ENCODE measurements around the gene KLHL33. TPM values are rescaled to one million over a fixed set of nuclear protein-coding genes. Genes with fewer than 3 reads are reported as not detected.
"Not testable (repeated sequence)": the region's sequence is repeated elsewhere in the genome, so short reads cannot be mapped to it uniquely, and the experiment has no call there.

KLHL33 gene
- total RNA-seq, 2 donors from 2014 or later: 0.04 to 0.11 TPM

DNA sequence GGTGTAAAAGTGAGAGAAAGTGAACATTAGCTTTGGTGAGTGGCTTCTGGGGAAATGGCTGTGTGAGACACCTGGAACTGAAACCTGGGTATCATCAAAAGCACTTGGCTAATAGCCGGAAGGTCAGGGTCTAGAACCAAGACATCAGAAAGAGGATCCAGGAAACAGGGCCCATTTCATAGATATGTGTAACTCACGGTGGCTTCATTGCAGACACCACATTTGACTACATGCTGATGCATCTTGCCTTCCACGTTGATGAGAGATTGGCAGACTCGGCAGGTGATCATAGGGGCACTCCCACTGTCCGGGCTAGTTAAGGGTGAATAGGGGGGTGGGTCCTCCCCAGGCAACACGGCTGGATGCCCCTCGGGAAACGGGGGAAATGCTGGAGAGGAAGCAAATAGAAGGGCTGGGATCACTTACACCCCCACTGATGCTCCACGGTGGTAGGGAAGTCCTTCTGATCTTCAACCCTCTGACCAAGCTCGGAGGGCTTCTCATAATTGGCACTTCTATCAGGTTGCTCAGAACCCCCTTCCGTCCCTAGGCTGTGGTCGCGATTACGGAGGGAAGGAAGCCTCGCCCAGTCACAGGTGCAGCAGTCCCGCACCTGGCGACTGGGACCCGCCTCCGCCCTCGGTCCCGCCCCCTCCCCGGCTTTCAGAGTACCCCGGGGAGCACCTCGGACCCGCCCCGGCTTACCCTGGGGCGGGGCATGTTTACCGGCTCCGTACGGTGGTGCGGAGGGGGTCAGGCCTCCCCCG, 24.7 kb upstream of the KLHL33 start:
- Mint-ChIP-seq H3K4me1 (peaks cover 18% of the 10 kb centered on the region), H3K27me3 (no peaks in the 10 kb centered on the region), H3K4me3 (peak overlapping the region; percentile 70), H3K27ac (peak overlapping the region; percentile 86), H3K9me3 (no peaks in the 10 kb centered on the region), H3K36me3 (ENCODE audit: low read depth) (peaks cover 7% of the 10 kb centered on the region)
- no peak for ATAC-seq (replicated peaks)

DNA sequence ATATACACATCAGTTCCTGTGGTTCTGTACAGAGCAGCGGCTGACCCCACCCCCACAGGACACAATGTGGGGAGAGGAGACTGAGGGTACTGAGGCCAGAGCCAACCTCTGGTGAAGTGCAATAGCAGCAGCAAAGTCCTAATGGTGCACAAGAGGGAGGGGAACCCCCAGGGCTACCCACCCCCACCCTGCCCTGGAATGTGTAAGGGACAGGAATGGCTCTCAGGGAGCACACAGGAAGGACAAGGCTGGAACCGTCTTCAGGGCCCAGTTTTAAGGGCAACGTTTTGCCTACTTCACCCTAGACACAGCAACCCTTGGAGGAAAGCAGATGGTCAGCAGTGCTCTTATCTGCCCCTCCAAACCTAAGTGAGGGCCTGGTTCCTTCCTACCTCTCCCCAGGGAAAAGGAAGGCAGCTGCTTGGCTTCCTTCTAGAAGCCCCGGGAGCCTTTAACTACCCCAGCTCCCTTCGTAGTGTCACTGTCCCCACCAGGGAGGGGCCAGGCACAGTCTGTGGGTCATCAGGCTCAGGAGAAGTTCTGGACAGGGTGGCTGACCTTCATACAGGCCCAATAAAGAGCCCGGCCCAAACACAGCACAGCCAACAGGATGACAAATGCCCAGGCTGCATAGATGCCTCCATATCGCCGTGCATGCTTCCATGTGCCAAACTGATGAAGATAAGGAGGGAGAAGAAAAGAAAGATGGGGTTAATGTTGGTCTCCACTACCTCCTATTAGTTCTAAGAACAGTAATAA, 22.2 kb upstream of the KLHL33 start:
- Mint-ChIP-seq H3K4me1 (peaks cover 18% of the 10 kb centered on the region), H3K27ac (peak overlapping the region; percentile 7)

DNA sequence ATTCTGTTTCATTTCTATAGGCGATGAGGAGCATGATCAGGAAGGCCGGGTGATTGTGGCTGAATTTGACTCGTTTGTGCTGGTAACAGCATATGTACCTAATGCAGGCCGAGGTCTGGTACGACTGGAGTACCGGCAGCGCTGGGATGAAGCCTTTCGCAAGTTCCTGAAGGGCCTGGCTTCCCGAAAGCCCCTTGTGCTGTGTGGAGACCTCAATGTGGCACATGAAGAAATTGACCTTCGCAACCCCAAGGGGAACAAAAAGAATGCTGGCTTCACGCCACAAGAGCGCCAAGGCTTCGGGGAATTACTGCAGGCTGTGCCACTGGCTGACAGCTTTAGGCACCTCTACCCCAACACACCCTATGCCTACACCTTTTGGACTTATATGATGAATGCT, 21.0 kb upstream of the KLHL33 start:
- Mint-ChIP-seq H3K36me3 (ENCODE audit: low read depth) (peaks cover 7% of the 10 kb centered on the region), H3K4me3 (no peak overlapping the region), H3K4me1 (peaks cover 18% of the 10 kb centered on the region), H3K9me3 (no peaks in the 10 kb centered on the region), H3K27ac (peak overlapping the region; percentile 7), H3K27me3 (no peaks in the 10 kb centered on the region)
- ATAC-seq (replicated peaks): no peak

More for the DNA sequence above, 22.2 kb upstream of the KLHL33 start:
- H3K36me3 Mint-ChIP-seq (ENCODE audit: low read depth): peaks cover 7% of the 10 kb centered on the region
- H3K9me3 Mint-ChIP-seq: no peaks in the 10 kb centered on the region
- H3K4me3 Mint-ChIP-seq: no peak overlapping the region
- no peaks in the 10 kb centered on the region for H3K27me3 Mint-ChIP-seq
- ATAC-seq (replicated peaks): no peak

GRCh38 chr14:20455355-20456300, 19.7 kb upstream of the KLHL33 start:
- no peaks in the 10 kb centered on the region for H3K9me3 Mint-ChIP-seq
- H3K27ac Mint-ChIP-seq: no peak overlapping the region
- ATAC-seq (replicated peaks): peak; percentile 67
- no peaks in the 10 kb centered on the region for H3K27me3 Mint-ChIP-seq
- no peak overlapping the region for H3K4me3 Mint-ChIP-seq
- H3K36me3 Mint-ChIP-seq (ENCODE audit: low read depth): no peaks in the 10 kb centered on the region
- H3K4me1 Mint-ChIP-seq: peaks cover 18% of the 10 kb centered on the region

DNA sequence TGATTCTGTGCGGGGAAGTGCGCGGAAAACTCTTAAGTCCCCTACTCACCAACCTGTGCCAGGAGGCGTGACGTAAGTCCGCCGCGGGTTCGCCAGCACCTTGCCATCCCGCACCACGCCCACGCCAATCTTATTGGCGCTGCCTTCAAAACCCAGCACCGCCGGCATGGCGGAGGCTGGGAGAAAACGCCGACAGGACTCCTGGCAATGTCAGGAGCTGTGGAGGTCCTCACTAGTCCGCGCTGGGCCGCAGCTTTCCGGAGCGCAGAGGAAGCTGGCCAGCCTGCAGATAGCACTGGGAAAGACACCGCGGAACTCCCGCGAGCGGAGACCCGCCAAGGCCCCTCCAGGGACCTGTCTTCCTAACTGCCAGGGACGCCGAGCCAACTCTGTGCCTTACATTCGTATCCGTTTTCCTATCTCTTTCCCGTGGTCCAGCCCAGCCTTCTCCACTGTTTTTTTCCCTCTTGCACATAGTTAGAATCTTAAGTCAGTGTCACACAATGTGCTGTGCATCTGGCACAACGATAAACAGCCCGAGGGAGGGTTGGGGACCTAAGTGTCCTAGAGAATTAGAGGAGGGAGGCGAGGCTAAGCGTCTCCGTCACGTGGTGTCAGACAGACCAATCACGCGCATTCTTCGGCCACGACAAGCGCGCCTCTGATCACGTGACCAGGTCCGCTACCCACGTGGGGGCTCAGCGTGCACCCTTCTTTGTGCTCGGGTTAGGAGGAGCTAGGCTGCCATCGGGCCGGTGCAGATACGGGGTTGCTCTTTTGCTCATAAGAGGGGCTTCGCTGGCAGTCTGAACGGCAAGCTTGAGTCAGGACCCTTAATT, 18.8 kb upstream of the KLHL33 start, which contains the start of the genes APEX1 and OSGEP:
Gene APEX1 (plus strand): TSS at position 711 of the 839 bp plus-strand sequence. CDS start 420 bp downstream, outside the sequence.
Gene OSGEP (minus strand): TSS at position 297 of the 839 bp plus-strand sequence. CDS start 129 bp downstream, at position 168.
- no peak within 1 kb of the TSS for H3K27ac Mint-ChIP-seq
- no peak within 1 kb of the TSS for H3K4me3 Mint-ChIP-seq
- H3K27me3 Mint-ChIP-seq: no peaks in the 10 kb centered on the region
- no peaks in the 10 kb centered on the region for H3K9me3 Mint-ChIP-seq
- peaks cover 9% of the 10 kb centered on the region for H3K4me1 Mint-ChIP-seq
- peak; percentile 89 for ATAC-seq (replicated peaks)
- H3K36me3 Mint-ChIP-seq (ENCODE audit: low read depth): no peaks in the 10 kb centered on the region

DNA sequence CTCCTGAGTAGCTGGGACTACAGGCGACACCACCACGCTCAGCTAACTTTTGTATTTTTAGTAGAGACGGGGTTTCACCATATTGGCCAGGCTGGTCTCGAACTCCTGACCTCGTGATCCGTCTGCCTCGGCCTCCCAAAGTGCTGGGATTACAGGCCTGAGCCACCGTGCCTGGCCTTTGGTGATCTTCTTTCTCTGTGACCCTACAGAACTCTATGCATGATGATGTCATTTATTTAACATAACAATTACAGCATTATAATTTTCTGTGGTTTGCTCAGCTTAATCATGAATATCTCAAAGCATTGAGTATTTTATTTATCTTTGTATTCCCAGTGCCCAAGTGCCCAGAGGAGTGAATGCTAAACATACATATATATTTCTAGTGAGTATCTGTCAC, 16.9 kb upstream of the KLHL33 start:
- ATAC-seq (replicated peaks); H3K9me3 Mint-ChIP-seq; H3K27me3 Mint-ChIP-seq; H3K4me1 Mint-ChIP-seq; H3K27ac Mint-ChIP-seq; H3K36me3 Mint-ChIP-seq (ENCODE audit: low read depth): not testable (repeated sequence)
- peak overlapping the region; percentile 34 for H3K4me3 Mint-ChIP-seq

DNA sequence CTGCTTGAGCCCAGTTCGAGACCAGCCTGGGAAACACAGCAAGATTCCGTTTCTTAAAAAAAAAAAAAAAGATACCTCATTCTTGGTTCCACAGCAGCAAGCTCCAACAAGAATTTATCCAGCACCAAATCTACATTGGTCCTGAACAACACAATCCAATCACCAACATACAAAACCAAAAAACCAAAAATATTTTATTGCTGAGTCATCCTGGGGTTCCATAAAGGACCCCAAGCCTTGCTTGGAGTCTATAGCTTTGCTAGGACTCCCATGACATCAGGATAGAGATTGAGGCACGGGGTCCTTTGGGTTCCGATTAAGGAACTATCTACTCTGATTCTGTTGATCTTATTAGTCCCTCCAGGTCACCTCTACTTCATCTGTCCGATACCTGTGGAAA, 10.9 kb upstream of the KLHL33 start:
- no peak overlapping the region for H3K4me3 Mint-ChIP-seq
- H3K9me3 Mint-ChIP-seq: no peaks in the 10 kb centered on the region
- H3K36me3 Mint-ChIP-seq (ENCODE audit: low read depth): no peaks in the 10 kb centered on the region
- H3K27me3 Mint-ChIP-seq: no peaks in the 10 kb centered on the region
- H3K4me1 Mint-ChIP-seq: no peaks in the 10 kb centered on the region
- ATAC-seq (replicated peaks): no peak
- H3K27ac Mint-ChIP-seq: peak overlapping the region; percentile 6

DNA sequence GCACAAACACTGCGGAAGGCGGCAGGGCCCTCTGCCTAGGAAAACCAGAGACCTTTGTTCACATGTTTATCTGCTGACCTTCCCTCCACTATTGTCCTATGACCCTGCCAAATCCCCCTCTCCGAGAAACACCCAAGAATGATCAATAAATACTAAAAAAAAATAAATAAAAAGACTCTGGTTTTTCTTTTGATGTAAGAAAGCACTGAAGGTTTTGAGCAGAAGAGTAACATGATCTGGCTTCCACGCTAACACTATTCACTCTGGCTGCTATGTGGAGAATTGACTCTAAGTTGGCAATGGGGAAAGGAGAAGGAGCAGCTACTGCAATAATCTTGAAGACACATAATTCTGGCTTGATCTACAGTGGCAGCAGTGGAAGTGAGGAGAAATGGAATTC, 7.7 kb upstream of the KLHL33 start:
- H3K4me1 Mint-ChIP-seq: peaks cover 18% of the 10 kb centered on the region
- not testable (repeated sequence) for H3K27ac Mint-ChIP-seq; H3K4me3 Mint-ChIP-seq; H3K9me3 Mint-ChIP-seq; ATAC-seq (replicated peaks); H3K27me3 Mint-ChIP-seq; H3K36me3 Mint-ChIP-seq (ENCODE audit: low read depth)

DNA sequence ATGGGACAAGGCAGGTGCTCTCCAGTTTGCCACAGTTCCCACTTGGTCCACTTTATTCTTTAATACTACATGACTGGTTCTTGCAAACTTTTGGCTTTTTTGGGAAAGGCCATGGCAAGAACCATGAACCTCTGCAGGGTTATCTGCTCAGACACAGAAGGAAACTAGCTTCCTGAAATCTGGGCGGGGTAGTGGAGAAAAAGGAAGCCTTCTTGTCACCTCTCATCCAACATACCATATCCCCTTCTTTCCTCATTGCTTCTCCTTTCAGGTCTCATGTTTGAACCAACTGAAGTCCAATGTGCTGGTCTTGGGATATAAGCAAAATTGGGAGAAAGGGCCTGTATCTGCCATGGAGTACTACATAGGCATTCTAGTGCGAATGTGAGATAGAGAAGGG, 5.5 kb upstream of the KLHL33 start:
- peaks cover 18% of the 10 kb centered on the region for H3K4me1 Mint-ChIP-seq
- no peaks in the 10 kb centered on the region for H3K9me3 Mint-ChIP-seq
- H3K4me3 Mint-ChIP-seq: peak overlapping the region; percentile 38
- H3K27me3 Mint-ChIP-seq: no peaks in the 10 kb centered on the region
- no peaks in the 10 kb centered on the region for H3K36me3 Mint-ChIP-seq (ENCODE audit: low read depth)
- peak overlapping the region; percentile 76 for H3K27ac Mint-ChIP-seq
- no peak for ATAC-seq (replicated peaks)

- Mint-ChIP-seq H3K27ac (peak overlapping the region; percentile 76), H3K4me1 (peaks cover 18% of the 10 kb centered on the region), H3K36me3 (ENCODE audit: low read depth) (no peaks in the 10 kb centered on the region), H3K9me3 (no peaks in the 10 kb centered on the region), H3K4me3 (peak overlapping the region; percentile 38), H3K27me3 (no peaks in the 10 kb centered on the region)
- ATAC-seq (replicated peaks): peak; percentile 99
Observed at GRCh38 chr14:20440882-20441281, 4.9 kb upstream of the KLHL33 start.

DNA sequence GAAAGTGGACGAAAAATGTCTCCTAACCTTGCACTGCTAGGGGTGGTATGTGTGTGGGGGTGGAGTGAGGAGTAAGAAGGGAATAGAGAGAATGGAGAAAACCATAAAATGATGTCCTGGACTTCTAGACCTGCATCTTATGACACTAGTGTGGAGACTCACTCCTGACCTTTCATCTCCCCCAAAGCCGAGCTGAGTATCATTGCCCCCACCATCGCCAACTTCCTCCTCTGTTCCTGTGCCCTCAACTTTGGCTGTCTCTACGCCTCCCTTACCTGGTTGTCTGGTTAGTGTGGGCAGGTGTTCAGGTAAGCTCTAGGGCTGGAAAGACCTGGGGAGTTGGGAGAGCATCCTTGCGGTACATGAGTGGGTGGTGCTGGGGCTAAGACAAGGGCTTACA, 4.5 kb upstream of the KLHL33 start:
- peak overlapping the region; percentile 38 for H3K4me3 Mint-ChIP-seq
- H3K36me3 Mint-ChIP-seq (ENCODE audit: low read depth): no peaks in the 10 kb centered on the region
- no peaks in the 10 kb centered on the region for H3K9me3 Mint-ChIP-seq
- H3K27ac Mint-ChIP-seq: peak overlapping the region; percentile 76
- peaks cover 18% of the 10 kb centered on the region for H3K4me1 Mint-ChIP-seq
- H3K27me3 Mint-ChIP-seq: no peaks in the 10 kb centered on the region
- no peak for ATAC-seq (replicated peaks)

DNA sequence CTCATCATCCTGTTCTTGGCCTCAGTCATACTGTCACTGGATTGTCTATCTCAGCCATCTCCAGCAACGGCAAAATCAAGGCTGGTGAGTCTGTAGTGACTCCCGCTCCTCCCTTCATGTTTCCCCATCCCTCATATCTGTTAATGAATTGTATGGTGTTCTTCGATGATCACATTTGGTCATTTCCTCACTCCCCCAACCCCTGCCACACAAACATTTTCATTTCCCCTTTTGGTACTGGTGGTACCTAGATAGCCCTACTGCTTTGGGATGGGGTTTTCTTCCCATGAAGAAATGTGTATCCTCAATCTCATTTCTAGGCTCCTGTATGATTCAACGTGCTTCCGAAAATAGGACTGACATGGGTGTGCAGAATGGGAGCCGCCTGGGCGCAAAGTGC, 2.7 kb upstream of the KLHL33 start:
- Mint-ChIP-seq H3K9me3 (no peaks in the 10 kb centered on the region), H3K36me3 (ENCODE audit: low read depth) (no peaks in the 10 kb centered on the region), H3K27ac (no peak overlapping the region), H3K27me3 (no peaks in the 10 kb centered on the region), H3K4me3 (no peak overlapping the region), H3K4me1 (peaks cover 18% of the 10 kb centered on the region)
- no peak for ATAC-seq (replicated peaks)

GRCh38 chr14:20436363-20436755, 393 bp upstream of the KLHL33 start:
- no peak for ATAC-seq (replicated peaks)
- no peaks in the 10 kb centered on the region for H3K9me3 Mint-ChIP-seq
- no peak overlapping the region for H3K27ac Mint-ChIP-seq
- peaks cover 13% of the 10 kb centered on the region for H3K4me1 Mint-ChIP-seq
- H3K4me3 Mint-ChIP-seq: no peak overlapping the region
- no peaks in the 10 kb centered on the region for H3K36me3 Mint-ChIP-seq (ENCODE audit: low read depth)
- no peaks in the 10 kb centered on the region for H3K27me3 Mint-ChIP-seq

Data from activated T-helper 17 cell treated with anti-CD3 and anti-CD28 coated beads, Interleukin-2, amount 50 U/mL, for 72 hours (primary cell).